HepG2 (cell line): ENCODE data around the gene NEMF. TPM values are rescaled to one million over a fixed set of nuclear protein-coding genes. Genes with fewer than 3 reads are reported as not detected.

Source experiments
- FOSL2 ChIP-seq: sonication (generic); formaldehyde crosslinking; IDR thresholded peaks from 2 replicates; pipeline ENCODE4 v1.4.0; 2020; ENCODE audit warnings: missing genetic modification reagents
- GLI4 ChIP-seq: sonication (generic); formaldehyde crosslinking; IDR thresholded peaks from 2 replicates; pipeline ENCODE4 v1.5.1; 2020; ENCODE audit warnings: missing genetic modification reagents, mild to moderate bottlenecking, moderate library complexity, borderline replicate concordance
- HMG20B ChIP-seq: conservative IDR thresholded peaks from 2 replicates; pipeline ENCODE4 v1.6.1; 2016; ENCODE audit warnings: missing genetic modification reagents, missing compliant biosample characterization
- MEF2D ChIP-seq: sonication (generic); formaldehyde crosslinking; IDR thresholded peaks from 2 replicates; pipeline ENCODE4 v1.5.1; 2020; ENCODE audit warnings: mild to moderate bottlenecking, missing genetic modification reagents
- NFKBIZ ChIP-seq: IDR thresholded peaks from 2 replicates; pipeline ENCODE4 v1.6.1; 2018; ENCODE audit warnings: missing genetic modification reagents, missing compliant biosample characterization
- RBAK ChIP-seq: sonication (generic); formaldehyde crosslinking; IDR thresholded peaks from 2 replicates; pipeline ENCODE4 v1.5.1; 2020; ENCODE audit warnings: mild to moderate bottlenecking, missing genetic modification reagents
- REXO4 ChIP-seq: sonication (generic); formaldehyde crosslinking; IDR thresholded peaks from 2 replicates; pipeline ENCODE4 v1.8.0; 2022; ENCODE audit warnings: missing genetic modification reagents, mild to moderate bottlenecking, borderline replicate concordance
- SALL1 ChIP-seq: sonication (generic); formaldehyde crosslinking; IDR thresholded peaks from 2 replicates; pipeline ENCODE4 v1.8.0; 2022; ENCODE audit warnings: mild to moderate bottlenecking, missing genetic modification reagents
- SIX4 ChIP-seq: sonication (generic); formaldehyde crosslinking; IDR thresholded peaks from 2 replicates; pipeline ENCODE4 v1.4.0; 2020; ENCODE audit warnings: missing genetic modification reagents
- SP1 ChIP-seq, 2 experiments: fragments of 450-650 bp in 1 of 2; sonication (generic) in 1 of 2; formaldehyde crosslinking in 1 of 2; IDR thresholded peaks; 2 replicates each; pipeline versions ENCODE4 v1.4.0 to v1.6.1; 2016 to 2020; ENCODE audit warnings: missing genetic modification reagents in 1 of 2
- TRIM24 ChIP-seq: sonication (generic); formaldehyde crosslinking; IDR thresholded peaks from 2 replicates; pipeline ENCODE4 v1.8.0; 2022; ENCODE audit warnings: mild to moderate bottlenecking, missing genetic modification reagents
- ZEB1 ChIP-seq: IDR thresholded peaks from 2 replicates; pipeline ENCODE4 v1.6.1; 2012; ENCODE audit warnings: mild to moderate bottlenecking, low read depth, inconsistent platforms; ENCODE audit not compliant: insufficient replicate concordance
- ZNF3 ChIP-seq: IDR thresholded peaks from 2 replicates; pipeline ENCODE4 v1.7.0; 2017; ENCODE audit warnings: inconsistent platforms
- ZNF33B ChIP-seq: sonication (generic); formaldehyde crosslinking; IDR thresholded peaks from 2 replicates; pipeline ENCODE4 v1.5.1; 2020; ENCODE audit warnings: mild to moderate bottlenecking, missing genetic modification reagents
- ZNF496 ChIP-seq: sonication (generic); formaldehyde crosslinking; IDR thresholded peaks from 2 replicates; pipeline ENCODE4 v1.8.1; 2023; ENCODE audit warnings: mild to moderate bottlenecking, moderate library complexity, missing genetic modification reagents; ENCODE audit not compliant: insufficient replicate concordance
- ZNF614 ChIP-seq: IDR thresholded peaks from 2 replicates; pipeline ENCODE4 v1.6.1; 2018; ENCODE audit warnings: missing biosample characterization, missing genetic modification reagents, inconsistent platforms, borderline replicate concordance
- ZNF615 ChIP-seq: sonication (generic); formaldehyde crosslinking; IDR thresholded peaks from 2 replicates; pipeline ENCODE4 v1.5.0; 2020; ENCODE audit warnings: mild to moderate bottlenecking, missing genetic modification reagents, borderline replicate concordance
- ZNF678 ChIP-seq: sonication (generic); formaldehyde crosslinking; IDR thresholded peaks from 2 replicates; pipeline ENCODE4 v1.4.0; 2020; ENCODE audit warnings: mild to moderate bottlenecking, missing genetic modification reagents
- ZNF720 ChIP-seq: sonication (generic); formaldehyde crosslinking; IDR thresholded peaks from 2 replicates; pipeline ENCODE4 v1.4.0; 2020; ENCODE audit warnings: missing genetic modification reagents
- polyA plus RNA-seq, 8 experiments: library from polyadenylated mRNA; depleted of rRNA in 3 of 8; stranded (reverse) in 7 of 8; unstranded in 1 of 8; fragments of >200 nt; fragmentation: Illumina TruSeq in 4 of 8; extraction: Trizol in 4 of 8; gene quantifications; 2 replicates each; pipeline versions ENCODE4 v1.2.1 to v1.2.3, GENCODE V29; 2011 to 2016; ENCODE audit warnings: low read depth in 4 of 8, missing spikeins in 1 of 8, mixed read lengths in 1 of 8; ENCODE audit not compliant: insufficient read depth in 1 of 8
- total RNA-seq, 5 experiments: library from RNA; depleted of rRNA; stranded (reverse); fragments of >200 nt; fragmentation: Illumina TruSeq; extraction: Trizol; gene quantifications; 2 replicates each; pipeline ENCODE4 v1.2.3, GENCODE V29; 2016; ENCODE audit warnings: low read depth in 1 of 5
- TF ChIP-seq, protein P1 (sequence below): sonication (generic); formaldehyde crosslinking; IDR thresholded peaks from 2 replicates; pipeline ENCODE4 v1.4.0; 2020; ENCODE audit warnings: missing genetic modification reagents, borderline replicate concordance
- TF ChIP-seq, protein P2 (sequence below): IDR thresholded peaks from 2 replicates; pipeline ENCODE4 v1.6.1; 2012; ENCODE audit warnings: inconsistent platforms
- TF ChIP-seq, protein P3 (sequence below): sonication (generic); formaldehyde crosslinking; IDR thresholded peaks from 2 replicates; pipeline ENCODE4 v1.4.0; 2020; ENCODE audit warnings: low read depth, mild to moderate bottlenecking, missing genetic modification reagents
- TF ChIP-seq, protein P4 (sequence below): IDR thresholded peaks from 2 replicates; pipeline ENCODE4 v1.6.1; 2016; ENCODE audit warnings: missing compliant biosample characterization, missing genetic modification reagents, borderline replicate concordance
- TF ChIP-seq, protein P5 (sequence below): sonication (generic); formaldehyde crosslinking; IDR thresholded peaks from 2 replicates; pipeline ENCODE4 v1.5.0; 2020; ENCODE audit warnings: missing genetic modification reagents

The NEMF gene
- total and polyA plus RNA-seq, 2 of the 13 experiments (the other 11 are each of a cell fraction or from before 2014, with no cell fraction given), result 21.3 to 57.9 TPM

DNA sequence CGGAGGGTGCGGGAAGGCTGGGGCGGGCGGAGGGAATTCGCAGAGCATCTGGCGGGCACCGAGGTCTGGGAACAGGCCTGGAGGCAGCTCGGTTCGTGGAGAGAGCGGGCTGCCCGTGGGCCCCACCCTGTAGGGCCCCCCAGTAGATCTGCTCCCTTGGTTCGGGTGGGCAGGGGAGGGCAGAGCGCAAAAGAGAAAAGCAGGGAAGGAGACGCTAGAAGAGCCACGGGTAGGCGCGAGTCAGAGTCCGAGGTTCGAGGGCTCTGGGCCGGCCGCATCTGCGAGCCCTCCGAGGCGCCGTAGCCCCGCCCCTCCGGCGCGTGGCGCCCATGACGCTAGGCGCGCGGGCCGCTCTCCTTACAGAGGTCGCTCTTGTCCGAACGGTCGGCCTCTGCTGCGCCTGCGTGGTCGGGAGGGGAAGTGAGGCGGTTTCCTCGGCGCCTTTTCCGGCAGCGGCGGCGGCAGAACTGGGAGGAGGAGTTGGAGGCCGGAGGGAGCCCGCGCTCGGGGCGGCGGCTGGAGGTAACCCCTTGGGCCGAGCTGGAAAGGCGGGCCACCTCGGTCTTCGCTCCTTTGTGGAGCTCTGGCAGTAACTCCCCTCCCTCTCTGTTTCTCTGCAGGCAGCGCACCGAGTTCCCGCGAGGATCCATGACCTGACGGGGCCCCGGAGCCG, 40.2 kb upstream of the NEMF start, which contains the start of gene ARF6 (continued):
- TF ChIP-seq, protein P1, sequence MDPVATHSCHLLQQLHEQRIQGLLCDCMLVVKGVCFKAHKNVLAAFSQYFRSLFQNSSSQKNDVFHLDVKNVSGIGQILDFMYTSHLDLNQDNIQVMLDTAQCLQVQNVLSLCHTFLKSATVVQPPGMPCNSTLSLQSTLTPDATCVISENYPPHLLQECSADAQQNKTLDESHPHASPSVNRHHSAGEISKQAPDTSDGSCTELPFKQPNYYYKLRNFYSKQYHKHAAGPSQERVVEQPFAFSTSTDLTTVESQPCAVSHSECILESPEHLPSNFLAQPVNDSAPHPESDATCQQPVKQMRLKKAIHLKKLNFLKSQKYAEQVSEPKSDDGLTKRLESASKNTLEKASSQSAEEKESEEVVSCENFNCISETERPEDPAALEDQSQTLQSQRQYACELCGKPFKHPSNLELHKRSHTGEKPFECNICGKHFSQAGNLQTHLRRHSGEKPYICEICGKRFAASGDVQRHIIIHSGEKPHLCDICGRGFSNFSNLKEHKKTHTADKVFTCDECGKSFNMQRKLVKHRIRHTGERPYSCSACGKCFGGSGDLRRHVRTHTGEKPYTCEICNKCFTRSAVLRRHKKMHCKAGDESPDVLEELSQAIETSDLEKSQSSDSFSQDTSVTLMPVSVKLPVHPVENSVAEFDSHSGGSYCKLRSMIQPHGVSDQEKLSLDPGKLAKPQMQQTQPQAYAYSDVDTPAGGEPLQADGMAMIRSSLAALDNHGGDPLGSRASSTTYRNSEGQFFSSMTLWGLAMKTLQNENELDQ (CRISPR knock-in tag), result no peak
- TF ChIP-seq ZNF614 (CRISPR knock-in tag) (no peak; the same call in 1 of the 2 replicates), ZNF678 (peak; percentile 86), NFKBIZ (CRISPR knock-in tag) (peak; percentile 46; the same call in 1 of the 2 replicates), ZNF3 (CRISPR knock-in tag) (no peak), GLI4 (CRISPR knock-in tag) (peak; percentile 44; the same call in 1 of the 2 replicates), RBAK (no peak), SALL1 (CRISPR knock-in tag) (peak; percentile 86), ZNF615 (CRISPR knock-in tag) (0 out of 2 replicates have a peak, but pooled peaks have one; percentile 86), ZNF720 (CRISPR knock-in tag) (no peak), SIX4 (peak; percentile 7; the same call in 1 of the 2 replicates), MEF2D (CRISPR knock-in tag) (0 out of 2 replicates have a peak, but pooled peaks have one; percentile 25), ZNF33B (CRISPR knock-in tag) (no peak; the same call in 1 of the 2 replicates), ZNF496 (CRISPR knock-in tag) (no peak), HMG20B (no peak), ZEB1 (peak; percentile 53), TRIM24 (no peak), SP1 (IDR thresholded peaks at IDR 0.05) (no peak), SP1 (CRISPR knock-in tag; IDR thresholded peaks at IDR 0.05) (peak; percentile 85), REXO4 (no peak), FOSL2 (CRISPR knock-in tag) (peak; percentile 43; the same call in 1 of the 2 replicates)
- TF ChIP-seq, protein P2, sequence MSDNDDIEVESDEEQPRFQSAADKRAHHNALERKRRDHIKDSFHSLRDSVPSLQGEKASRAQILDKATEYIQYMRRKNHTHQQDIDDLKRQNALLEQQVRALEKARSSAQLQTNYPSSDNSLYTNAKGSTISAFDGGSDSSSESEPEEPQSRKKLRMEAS, result peak; percentile 81
- TF ChIP-seq, protein P3, sequence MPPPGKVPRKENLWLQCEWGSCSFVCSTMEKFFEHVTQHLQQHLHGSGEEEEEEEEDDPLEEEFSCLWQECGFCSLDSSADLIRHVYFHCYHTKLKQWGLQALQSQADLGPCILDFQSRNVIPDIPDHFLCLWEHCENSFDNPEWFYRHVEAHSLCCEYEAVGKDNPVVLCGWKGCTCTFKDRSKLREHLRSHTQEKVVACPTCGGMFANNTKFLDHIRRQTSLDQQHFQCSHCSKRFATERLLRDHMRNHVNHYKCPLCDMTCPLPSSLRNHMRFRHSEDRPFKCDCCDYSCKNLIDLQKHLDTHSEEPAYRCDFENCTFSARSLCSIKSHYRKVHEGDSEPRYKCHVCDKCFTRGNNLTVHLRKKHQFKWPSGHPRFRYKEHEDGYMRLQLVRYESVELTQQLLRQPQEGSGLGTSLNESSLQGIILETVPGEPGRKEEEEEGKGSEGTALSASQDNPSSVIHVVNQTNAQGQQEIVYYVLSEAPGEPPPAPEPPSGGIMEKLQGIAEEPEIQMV (CRISPR knock-in tag), result peak; percentile 71
- TF ChIP-seq, protein P4, sequence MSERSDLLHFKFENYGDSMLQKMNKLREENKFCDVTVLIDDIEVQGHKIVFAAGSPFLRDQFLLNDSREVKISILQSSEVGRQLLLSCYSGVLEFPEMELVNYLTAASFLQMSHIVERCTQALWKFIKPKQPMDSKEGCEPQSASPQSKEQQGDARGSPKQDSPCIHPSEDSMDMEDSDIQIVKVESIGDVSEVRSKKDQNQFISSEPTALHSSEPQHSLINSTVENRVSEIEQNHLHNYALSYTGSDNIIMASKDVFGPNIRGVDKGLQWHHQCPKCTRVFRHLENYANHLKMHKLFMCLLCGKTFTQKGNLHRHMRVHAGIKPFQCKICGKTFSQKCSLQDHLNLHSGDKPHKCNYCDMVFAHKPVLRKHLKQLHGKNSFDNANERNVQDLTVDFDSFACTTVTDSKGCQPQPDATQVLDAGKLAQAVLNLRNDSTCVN (CRISPR knock-in tag), result peak; percentile 57; the same call in 1 of the 2 replicates
- TF ChIP-seq, protein P5, sequence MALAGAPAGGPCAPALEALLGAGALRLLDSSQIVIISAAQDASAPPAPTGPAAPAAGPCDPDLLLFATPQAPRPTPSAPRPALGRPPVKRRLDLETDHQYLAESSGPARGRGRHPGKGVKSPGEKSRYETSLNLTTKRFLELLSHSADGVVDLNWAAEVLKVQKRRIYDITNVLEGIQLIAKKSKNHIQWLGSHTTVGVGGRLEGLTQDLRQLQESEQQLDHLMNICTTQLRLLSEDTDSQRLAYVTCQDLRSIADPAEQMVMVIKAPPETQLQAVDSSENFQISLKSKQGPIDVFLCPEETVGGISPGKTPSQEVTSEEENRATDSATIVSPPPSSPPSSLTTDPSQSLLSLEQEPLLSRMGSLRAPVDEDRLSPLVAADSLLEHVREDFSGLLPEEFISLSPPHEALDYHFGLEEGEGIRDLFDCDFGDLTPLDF (CRISPR knock-in tag), result peak; percentile 91
